Measurements from ENCODE around the gene ATCAY.

GRCh38 chr19:3968556-3969434 lies 88.3 kb downstream of the ATCAY start:
- TF ChIP-seq CTCF (IDR thresholded peaks at IDR 0.05; ENCODE audit: insufficient read depth, low read length) (no peak), POLR2AphosphoS5 (IDR thresholded peaks at IDR 0.05; ENCODE audit: low read depth) (no peak), GABPA (IDR thresholded peaks at IDR 0.05; ENCODE audit: low read depth) (no peak)

Data from HL-60 (cell line).